GM12873 (cell line): Measurements from ENCODE around the gene KIF16B.

ENCODE experiments used
- CTCF ChIP-seq: IDR thresholded peaks from 2 replicates; pipeline ENCODE4 v1.5.1; 2012; ENCODE audit warnings: low read depth, mild to moderate bottlenecking, moderate library complexity, low read length, control low read depth; ENCODE audit not compliant: insufficient read depth; ENCODE audit errors: missing control alignments

The KIF16B gene

GRCh38 chr20:16293590-16293989, 279.7 kb downstream of the KIF16B start:
- no peak for TF ChIP-seq CTCF

GRCh38 chr20:16292226-16292880, 280.9 kb downstream of the KIF16B start:
- TF ChIP-seq CTCF, result no peak

GRCh38 chr20:16290358-16290757, 282.9 kb downstream of the KIF16B start:
- TF ChIP-seq CTCF, result no peak

GRCh38 chr20:16287776-16288175, 285.5 kb downstream of the KIF16B start:
- no peak for TF ChIP-seq CTCF

- TF ChIP-seq CTCF, result no peak
Measured at GRCh38 chr20:16286601-16287000, 286.6 kb downstream of the KIF16B start.

- TF ChIP-seq CTCF, result no peak
Measured at GRCh38 chr20:16284385-16285100, 288.7 kb downstream of the KIF16B start.

- TF ChIP-seq CTCF, result no peak
Measured at GRCh38 chr20:16283978-16284377, 289.3 kb downstream of the KIF16B start.
